ENCODE data around the gene SRMS. TPM values are rescaled to one million over a fixed set of nuclear protein-coding genes. Genes with fewer than 3 reads are reported as not detected.

SRMS gene
- total and polyA plus RNA-seq, 2 donors from 2014 or later, result 0.38 TPM; not detected in 1

GRCh38 chr20:63588641-63589041 lies 41.1 kb upstream of the SRMS start:
- Histone ChIP-seq H3K9ac (ENCODE audit: low read length in 3 of 3) (no peak overlapping the region), H3K27me3 (ENCODE audit: control insufficient read depth, insufficient read depth, low read length) (no peaks in the 10 kb centered on the region), H3K4me3 (ENCODE audit: low read length in 3 of 3) (no peak overlapping the region), H3K27ac (ENCODE audit: low read depth in 2 of 2, low read length in 2 of 2) (no peak overlapping the region), H3K36me3 (ENCODE audit: control insufficient read depth in 2 of 3, insufficient read depth in 3 of 3, low read length in 3 of 3) (peaks cover 0 to 22% (median 10%) of the 10 kb centered on the region in 3 donors), H3K9me3 (ENCODE audit: control insufficient read depth in 2 of 3, insufficient read depth in 1 of 3, low read length in 3 of 3) (no peaks in the 10 kb centered on the region), H3K4me1 (ENCODE audit: control insufficient read depth in 2 of 3, insufficient read depth in 2 of 3, low read depth in 1 of 3, low read length in 3 of 3) (no peaks in the 10 kb centered on the region)
- no peak for TF ChIP-seq CTCF (IDR thresholded peaks at IDR 0.05; ENCODE audit: borderline replicate concordance, extremely low read depth, insufficient read depth)
- FAIRE-seq (no peak), DNase-seq (peak in 1 of 5 donors; percentile 72)
- intact Hi-C loops (cut with DNase I), result no loop called here

- TF ChIP-seq CTCF (IDR thresholded peaks at IDR 0.05; ENCODE audit: borderline replicate concordance, extremely low read depth, insufficient read depth), result no peak
- no peak overlapping the region for H3K27ac ChIP-seq (ENCODE audit: low read depth in 2 of 2, low read length in 2 of 2)
- no peaks in the 10 kb centered on the region for H3K27me3 ChIP-seq (ENCODE audit: control insufficient read depth, insufficient read depth, low read length)
- no peak overlapping the region for H3K4me3 ChIP-seq (ENCODE audit: low read length in 3 of 3)
- intact Hi-C loops (cut with DNase I), result no loop called here
- no peaks in the 10 kb centered on the region for H3K4me1 ChIP-seq (ENCODE audit: control insufficient read depth in 2 of 3, insufficient read depth in 2 of 3, low read depth in 1 of 3, low read length in 3 of 3)
- H3K9me3 ChIP-seq (ENCODE audit: control insufficient read depth in 2 of 3, insufficient read depth in 1 of 3, low read length in 3 of 3), result no peaks in the 10 kb centered on the region
- no peak for FAIRE-seq
- DNase-seq, result peak in 1 of 5 donors; percentile 70
- no peak overlapping the region for H3K9ac ChIP-seq (ENCODE audit: low read length in 3 of 3)
- H3K36me3 ChIP-seq (ENCODE audit: control insufficient read depth in 2 of 3, insufficient read depth in 3 of 3, low read length in 3 of 3), result peaks cover 0 to 18% (median 5%) of the 10 kb centered on the region in 3 donors
Observed at GRCh38 chr20:63587776-63588591, 40.4 kb upstream of the SRMS start.

- intact Hi-C loops (cut with DNase I), result no loop called here
- no peak for TF ChIP-seq CTCF (IDR thresholded peaks at IDR 0.05; ENCODE audit: borderline replicate concordance, extremely low read depth, insufficient read depth)
- Histone ChIP-seq H3K9me3 (ENCODE audit: control insufficient read depth in 2 of 3, insufficient read depth in 1 of 3, low read length in 3 of 3) (no peaks in the 10 kb centered on the region), H3K36me3 (ENCODE audit: control insufficient read depth in 2 of 3, insufficient read depth in 3 of 3, low read length in 3 of 3) (peaks cover 0 to 16% (median 5%) of the 10 kb centered on the region in 3 donors), H3K27ac (ENCODE audit: low read depth in 2 of 2, low read length in 2 of 2) (no peak overlapping the region), H3K4me3 (ENCODE audit: low read length in 3 of 3) (no peak overlapping the region), H3K9ac (ENCODE audit: low read length in 3 of 3) (no peak overlapping the region), H3K27me3 (ENCODE audit: control insufficient read depth, insufficient read depth, low read length) (no peaks in the 10 kb centered on the region), H3K4me1 (ENCODE audit: control insufficient read depth in 2 of 3, insufficient read depth in 2 of 3, low read depth in 1 of 3, low read length in 3 of 3) (no peaks in the 10 kb centered on the region)
- FAIRE-seq (no peak), DNase-seq (peak in 1 of 5 donors; percentile 31)
Observed at GRCh38 chr20:63587256-63587655, 39.7 kb upstream of the SRMS start.
